SU-DHL-6 (cell line): ENCODE data around the gene MED8.

Experiments
- H2AFZ ChIP-seq: fragments of 200-600 bp; sonication (generic); 2 replicates; pipeline ENCODE4 v1.6.1; 2014; ENCODE audit warnings: low read depth, mild to moderate bottlenecking, moderate library complexity, mixed read lengths, antibody characterized with exemption, low read length; ENCODE audit not compliant: severe bottlenecking
- H3F3A ChIP-seq: fragments of 200-600 bp; shearing (Covaris generic); 2 replicates; pipeline ENCODE4 v1.6.0; 2016; ENCODE audit warnings: antibody characterized with exemption, mild to moderate bottlenecking; ENCODE audit not compliant: insufficient read depth
- H3K27ac ChIP-seq: fragments of 200-600 bp; sonication (generic); 2 replicates; pipeline ENCODE4 v1.5.1; 2016; ENCODE audit warnings: low read depth, mild to moderate bottlenecking, low read length, moderate library complexity, mixed read lengths
- H3K27me3 ChIP-seq: fragments of 200-600 bp; sonication (generic), shearing (Covaris generic); 2 replicates; pipeline ENCODE4 v1.6.0; 2014; ENCODE audit warnings: mild to moderate bottlenecking, low read length
- H3K36me3 ChIP-seq: fragments of 200-600 bp; sonication (generic); 2 replicates; pipeline ENCODE4 v1.6.1; 2014; ENCODE audit warnings: mild to moderate bottlenecking, low read length, mixed read lengths
- H3K4me2 ChIP-seq: fragments of 300-600, 200-600 bp; shearing (Covaris generic), sonication (generic); 2 replicates; pipeline ENCODE4 v1.6.0; 2014; ENCODE audit warnings: low read length, low read depth, mild to moderate bottlenecking; ENCODE audit not compliant: poor library complexity, severe bottlenecking
- H3K4me3 ChIP-seq: fragments of 200-600 bp; sonication (generic); 2 replicates; pipeline ENCODE4 v1.5.1; 2014; ENCODE audit warnings: antibody characterized with exemption, low read length, mild to moderate bottlenecking, mixed read lengths; ENCODE audit not compliant: insufficient read depth, poor library complexity, severe bottlenecking
- H3K79me2 ChIP-seq: fragments of 200-600 bp; sonication (generic); 2 replicates; pipeline ENCODE4 v1.6.1; 2014; ENCODE audit warnings: mild to moderate bottlenecking, low read length, moderate library complexity; ENCODE audit not compliant: insufficient read depth
- H3K9ac ChIP-seq: fragments of 200-600 bp; sonication (generic); 2 replicates; pipeline ENCODE4 v1.7.0; 2014; ENCODE audit warnings: mild to moderate bottlenecking, low read length
- H3K9me2 ChIP-seq: fragments of 200-600 bp; sonication (generic); replicated peaks from 2 replicates; pipeline ENCODE4 v1.6.1; 2014; ENCODE audit warnings: low read length; ENCODE audit not compliant: insufficient read depth
- H3K9me3 ChIP-seq: fragments of 200-600 bp; sonication (generic); 2 replicates; pipeline ENCODE4 v1.6.1; 2014; ENCODE audit warnings: low read length, mixed read lengths; ENCODE audit not compliant: insufficient read depth
- H4K20me1 ChIP-seq: fragments of 200-600 bp; sonication (generic); 2 replicates; pipeline ENCODE4 v1.6.1; 2014; ENCODE audit warnings: low read depth, mild to moderate bottlenecking, antibody characterized with exemption, low read length, moderate library complexity, mixed read lengths
- EZH2phosphoT487 ChIP-seq: fragments of 200-600 bp; sonication (generic), shearing (Covaris generic); conservative IDR thresholded peaks from 2 replicates; pipeline ENCODE4 v1.6.1; 2018; ENCODE audit warnings: mild to moderate bottlenecking, antibody characterized with exemption, low read length, moderate library complexity, mixed read lengths
- TF ChIP-seq, protein P1 (sequence below): fragments of 200-600 bp; sonication (generic); IDR thresholded peaks from one replicate; pipeline ENCODE4 v1.5.1; 2017; ENCODE audit warnings: antibody characterized with exemption, mild to moderate bottlenecking, low read length, moderate library complexity; ENCODE audit not compliant: insufficient read depth, poor library complexity, severe bottlenecking

Gene MED8

GRCh38 chr1:43377831-43378230 lies 11.8 kb downstream of the MED8 start:
- H2AFZ ChIP-seq = no peak overlapping the region
- H3K36me3 ChIP-seq = no peaks in the 10 kb centered on the region
- no peak overlapping the region for H3K4me2 ChIP-seq
- H3K9me3 ChIP-seq = no peaks in the 10 kb centered on the region
- H3K9me2 ChIP-seq = no peaks in the 10 kb centered on the region
- H3K4me3 ChIP-seq = no peak overlapping the region
- no peaks in the 10 kb centered on the region for H4K20me1 ChIP-seq
- H3F3A ChIP-seq = no peaks in the 10 kb centered on the region
- H3K27me3 ChIP-seq = no peaks in the 10 kb centered on the region
- TF ChIP-seq, protein P1, sequence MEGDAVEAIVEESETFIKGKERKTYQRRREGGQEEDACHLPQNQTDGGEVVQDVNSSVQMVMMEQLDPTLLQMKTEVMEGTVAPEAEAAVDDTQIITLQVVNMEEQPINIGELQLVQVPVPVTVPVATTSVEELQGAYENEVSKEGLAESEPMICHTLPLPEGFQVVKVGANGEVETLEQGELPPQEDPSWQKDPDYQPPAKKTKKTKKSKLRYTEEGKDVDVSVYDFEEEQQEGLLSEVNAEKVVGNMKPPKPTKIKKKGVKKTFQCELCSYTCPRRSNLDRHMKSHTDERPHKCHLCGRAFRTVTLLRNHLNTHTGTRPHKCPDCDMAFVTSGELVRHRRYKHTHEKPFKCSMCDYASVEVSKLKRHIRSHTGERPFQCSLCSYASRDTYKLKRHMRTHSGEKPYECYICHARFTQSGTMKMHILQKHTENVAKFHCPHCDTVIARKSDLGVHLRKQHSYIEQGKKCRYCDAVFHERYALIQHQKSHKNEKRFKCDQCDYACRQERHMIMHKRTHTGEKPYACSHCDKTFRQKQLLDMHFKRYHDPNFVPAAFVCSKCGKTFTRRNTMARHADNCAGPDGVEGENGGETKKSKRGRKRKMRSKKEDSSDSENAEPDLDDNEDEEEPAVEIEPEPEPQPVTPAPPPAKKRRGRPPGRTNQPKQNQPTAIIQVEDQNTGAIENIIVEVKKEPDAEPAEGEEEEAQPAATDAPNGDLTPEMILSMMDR = no peak
- no peak for TF ChIP-seq EZH2phosphoT487
- no peaks in the 10 kb centered on the region for H3K79me2 ChIP-seq
- H3K27ac ChIP-seq = no peak overlapping the region
- no peak overlapping the region for H3K9ac ChIP-seq

- no peaks in the 10 kb centered on the region for H3K9me2 ChIP-seq
- no peaks in the 10 kb centered on the region for H3K9me3 ChIP-seq
- no peak overlapping the region for H3K4me2 ChIP-seq
- H2AFZ ChIP-seq = no peak overlapping the region
- no peaks in the 10 kb centered on the region for H4K20me1 ChIP-seq
- H3K79me2 ChIP-seq = no peaks in the 10 kb centered on the region
- no peaks in the 10 kb centered on the region for H3K36me3 ChIP-seq
- TF ChIP-seq EZH2phosphoT487 = no peak
- TF ChIP-seq, protein P1 = no peak
- no peak overlapping the region for H3K9ac ChIP-seq
- no peak overlapping the region for H3K4me3 ChIP-seq
- H3F3A ChIP-seq = no peaks in the 10 kb centered on the region
- H3K27ac ChIP-seq = no peak overlapping the region
- no peaks in the 10 kb centered on the region for H3K27me3 ChIP-seq
Observed at GRCh38 chr1:43376723-43377235, 12.8 kb downstream of the MED8 start.

DNA sequence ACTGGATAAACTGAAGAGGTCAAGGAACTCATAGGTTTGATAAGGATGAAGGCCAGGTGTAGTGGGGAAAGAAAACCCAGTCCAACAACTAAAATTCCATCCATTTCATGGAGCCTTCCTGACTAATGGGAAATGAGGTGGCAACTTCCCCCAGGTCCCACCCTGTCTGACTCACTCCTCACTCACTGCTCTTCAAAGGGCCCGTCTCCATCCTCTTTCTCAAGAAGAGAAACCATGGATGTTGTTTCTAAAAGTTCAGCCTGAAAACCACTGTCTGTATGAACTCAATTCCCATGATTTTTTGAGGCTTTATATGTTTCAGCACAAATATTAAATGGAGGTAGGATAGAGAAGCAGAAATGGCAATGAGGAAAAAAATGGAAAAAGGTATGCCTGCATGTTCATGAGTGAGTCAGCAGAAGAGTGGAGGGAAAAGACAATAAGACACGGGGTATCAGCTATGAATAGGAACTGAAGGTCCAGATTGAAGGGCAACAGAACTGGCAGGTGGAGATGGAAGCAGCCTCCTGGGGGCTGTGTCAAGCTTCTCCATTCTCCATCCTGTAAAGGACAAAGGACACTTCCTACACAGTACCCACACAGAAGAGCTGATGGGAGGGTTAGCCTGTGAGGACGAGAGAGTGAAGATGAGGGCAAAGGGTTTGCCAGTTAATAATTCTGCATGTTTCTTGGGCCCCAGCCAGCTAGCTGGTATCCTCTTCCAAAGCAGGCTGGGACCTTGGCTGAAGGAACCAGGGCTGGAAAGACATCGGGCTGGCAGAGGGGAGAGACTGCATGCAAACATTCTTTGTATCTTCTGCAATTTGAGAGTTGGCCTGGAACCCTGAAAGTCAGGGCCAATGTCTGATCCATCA lies 16.3 kb downstream of the MED8 start:
- Histone ChIP-seq H3K4me2 (no peak overlapping the region), H3K9me3 (no peaks in the 10 kb centered on the region), H3K9ac (no peak overlapping the region), H3K79me2 (peaks cover 7% of the 10 kb centered on the region; the same call in 1 of the 2 replicates), H3K27me3 (no peaks in the 10 kb centered on the region), H3K9me2 (no peaks in the 10 kb centered on the region), H3F3A (no peaks in the 10 kb centered on the region), H3K4me3 (no peak overlapping the region), H3K36me3 (no peaks in the 10 kb centered on the region), H4K20me1 (no peaks in the 10 kb centered on the region), H2AFZ (no peak overlapping the region), H3K27ac (no peak overlapping the region)
- no peak for TF ChIP-seq EZH2phosphoT487
- TF ChIP-seq, protein P1 = no peak
